Lower leg skin (tissue), 3 donors: ENCODE measurements around the gene OR51F2.

ENCODE experiments used
- POLR2A ChIP-seq, 2 donors: fragments of 450-650 bp; IDR thresholded peaks; one replicate each; pipeline ENCODE4 v1.6.1; 2016 to 2017; ENCODE audit warnings: antibody characterized with exemption in 2 of 2, mild to moderate bottlenecking in 1 of 2, moderate library complexity in 1 of 2
- TF ChIP-seq, protein P1 (sequence below), 3 donors: fragments of 450-650 bp; IDR thresholded peaks; one replicate each; pipeline ENCODE4 v1.5.1; 2016; ENCODE audit warnings: antibody characterized with exemption in 3 of 3, mild to moderate bottlenecking in 3 of 3, moderate library complexity in 2 of 3

DNA sequence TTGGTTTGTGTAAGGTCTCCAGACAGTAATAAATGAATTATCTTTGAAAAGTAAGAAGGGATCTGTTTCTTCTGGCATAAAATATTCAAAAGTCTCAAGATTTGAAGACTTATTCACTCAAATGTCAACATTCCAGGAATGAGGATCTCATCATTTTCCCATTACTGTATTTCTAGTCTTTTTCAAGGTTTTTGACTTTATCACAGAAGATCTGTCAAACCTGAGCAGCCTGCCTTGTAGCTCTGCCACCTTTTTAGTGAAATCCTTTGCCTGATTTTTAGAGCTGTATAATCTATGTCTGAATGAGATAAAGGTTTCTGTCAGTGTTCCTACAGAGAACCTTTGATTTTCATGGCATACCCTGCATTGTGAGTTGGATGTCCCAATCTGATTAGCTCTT is 4.0 kb downstream of the OR51F2 start:
- TF ChIP-seq, protein P1, sequence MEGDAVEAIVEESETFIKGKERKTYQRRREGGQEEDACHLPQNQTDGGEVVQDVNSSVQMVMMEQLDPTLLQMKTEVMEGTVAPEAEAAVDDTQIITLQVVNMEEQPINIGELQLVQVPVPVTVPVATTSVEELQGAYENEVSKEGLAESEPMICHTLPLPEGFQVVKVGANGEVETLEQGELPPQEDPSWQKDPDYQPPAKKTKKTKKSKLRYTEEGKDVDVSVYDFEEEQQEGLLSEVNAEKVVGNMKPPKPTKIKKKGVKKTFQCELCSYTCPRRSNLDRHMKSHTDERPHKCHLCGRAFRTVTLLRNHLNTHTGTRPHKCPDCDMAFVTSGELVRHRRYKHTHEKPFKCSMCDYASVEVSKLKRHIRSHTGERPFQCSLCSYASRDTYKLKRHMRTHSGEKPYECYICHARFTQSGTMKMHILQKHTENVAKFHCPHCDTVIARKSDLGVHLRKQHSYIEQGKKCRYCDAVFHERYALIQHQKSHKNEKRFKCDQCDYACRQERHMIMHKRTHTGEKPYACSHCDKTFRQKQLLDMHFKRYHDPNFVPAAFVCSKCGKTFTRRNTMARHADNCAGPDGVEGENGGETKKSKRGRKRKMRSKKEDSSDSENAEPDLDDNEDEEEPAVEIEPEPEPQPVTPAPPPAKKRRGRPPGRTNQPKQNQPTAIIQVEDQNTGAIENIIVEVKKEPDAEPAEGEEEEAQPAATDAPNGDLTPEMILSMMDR (IDR thresholded peaks at IDR 0.05) = no peak
- no peak for TF ChIP-seq POLR2A (IDR thresholded peaks at IDR 0.05)
